Calu3 (cell line): ENCODE results near the gene SVOP. TPM values are rescaled to one million over a fixed set of nuclear protein-coding genes. Genes with fewer than 3 reads are reported as not detected.
"Not testable (repeated sequence)": the region's sequence is repeated elsewhere in the genome, so short reads cannot be mapped to it uniquely, and the experiment has no call there.

Experiments used
- BruUV-seq: library from RNA; stranded (reverse); fragments of 400-500 nt; replicated peaks from 2 replicates; lab custom pipeline; 2021; lab: Mats Ljungman, UMichigan
- CTCF ChIA-PET: fragments of 300-600 bp; sonication (Branson Sonifier 250); formaldehyde crosslinking; loops from one replicate; lab custom pipeline; 2022; ENCODE audit warnings: antibody characterized with exemption; lab: Charles Lee
- DNase-seq: peaks from one replicate; pipeline ENCODE4 v3.0.0; 2022
- H3K27ac Mint-ChIP-seq: one replicate; pipeline ENCODE4 v1.8.0; 2022; ENCODE audit warnings: mixed read lengths; ENCODE audit not compliant: unreplicated experiment
- H3K27me3 Mint-ChIP-seq: one replicate; pipeline ENCODE4 v1.8.0; 2022; ENCODE audit warnings: mixed read lengths; ENCODE audit not compliant: unreplicated experiment
- H3K36me3 Mint-ChIP-seq: one replicate; pipeline ENCODE4 v1.8.0; 2022; ENCODE audit warnings: mild to moderate bottlenecking, moderate library complexity, mixed read lengths; ENCODE audit not compliant: insufficient read depth, unreplicated experiment
- H3K4me1 Mint-ChIP-seq: one replicate; pipeline ENCODE4 v1.8.0; 2022; ENCODE audit warnings: mild to moderate bottlenecking, low read depth, mixed read lengths; ENCODE audit not compliant: unreplicated experiment
- H3K4me3 Mint-ChIP-seq: one replicate; pipeline ENCODE4 v1.8.0; 2022; ENCODE audit warnings: mild to moderate bottlenecking, low read depth, moderate library complexity, mixed read lengths; ENCODE audit not compliant: unreplicated experiment
- H3K9me3 Mint-ChIP-seq: one replicate; pipeline ENCODE4 v1.8.0; 2022; ENCODE audit warnings: low read depth, mixed read lengths; ENCODE audit not compliant: unreplicated experiment
- CTCF ChIP-seq: fragments of 200-600 bp; IDR thresholded peaks from one replicate; pipeline ENCODE4 v1.8.0; 2022; ENCODE audit warnings: antibody characterized with exemption; ENCODE audit not compliant: unreplicated experiment
- intact Hi-C: fragments of 100-400 bp; cut with micrococcal nuclease; formaldehyde crosslinking; loops from one replicate; pipeline ENCODE4 v1.10.0; 2022; ENCODE audit not compliant: unreplicated experiment
- total RNA-seq: library from RNA; stranded (reverse); gene quantifications from 2 replicates; pipeline ENCODE4 v1.2.3, GENCODE V29; 2022

Gene SVOP
- total RNA-seq, 1 experiment from 2014 or later: not detected

DNA sequence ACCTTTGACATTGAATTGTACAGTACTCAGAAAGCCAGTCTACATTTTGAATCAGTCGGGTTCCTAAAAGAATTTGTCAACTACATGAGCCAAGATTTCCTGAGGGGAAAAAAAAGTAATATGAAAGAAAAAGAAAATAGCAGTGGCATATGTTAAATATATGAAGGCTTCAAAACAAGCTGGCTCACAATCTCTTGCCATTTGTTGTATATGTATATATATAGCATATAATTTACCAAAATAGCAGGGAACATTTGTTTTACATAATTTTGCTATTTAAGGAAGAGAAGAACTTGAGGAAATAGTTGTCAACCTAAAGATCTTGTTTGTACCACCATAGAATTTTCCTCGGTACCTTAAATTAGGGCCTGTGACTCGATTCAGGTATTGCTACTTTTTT, 16.9 kb downstream of the SVOP start:
- CTCF ChIA-PET: no interaction called here
- no peak for DNase-seq
- no peak overlapping the region for H3K4me3 Mint-ChIP-seq
- no peaks in the 10 kb centered on the region for H3K36me3 Mint-ChIP-seq
- no peaks in the 10 kb centered on the region for H3K4me1 Mint-ChIP-seq
- TF ChIP-seq CTCF: no peak
- no TSS peak for BruUV-seq
- H3K27ac Mint-ChIP-seq: no peak overlapping the region
- H3K27me3 Mint-ChIP-seq: peaks cover 59% of the 10 kb centered on the region
- no peaks in the 10 kb centered on the region for H3K9me3 Mint-ChIP-seq
- intact Hi-C loops: no loop called here

DNA sequence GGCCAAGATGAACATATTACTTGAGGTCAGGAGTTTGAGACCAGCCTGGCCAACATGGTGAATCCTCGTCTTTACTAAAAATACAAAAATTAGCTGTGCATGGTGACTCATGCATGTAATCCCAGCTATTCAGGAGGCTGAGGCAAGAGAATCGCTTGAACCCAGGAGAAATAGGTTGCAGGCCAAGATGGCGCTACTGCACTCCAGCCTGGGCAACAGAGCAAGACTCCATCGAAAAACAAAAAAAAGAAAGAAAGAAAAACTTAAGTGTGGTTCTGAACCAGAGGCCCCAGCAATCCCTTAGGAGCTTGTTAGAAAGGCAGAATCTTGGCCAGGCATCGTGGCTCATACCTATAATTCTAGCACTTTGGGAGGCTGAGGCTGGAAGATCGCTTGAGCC, 24.5 kb downstream of the SVOP start:
- Mint-ChIP-seq H3K27me3 (peaks cover 32% of the 10 kb centered on the region), H3K4me1 (no peaks in the 10 kb centered on the region), H3K9me3 (no peaks in the 10 kb centered on the region), H3K4me3 (no peak overlapping the region), H3K36me3 (no peaks in the 10 kb centered on the region), H3K27ac (no peak overlapping the region)
- no peak for TF ChIP-seq CTCF
- BruUV-seq: no TSS peak
- intact Hi-C loops: no loop called here
- no peak for DNase-seq
- CTCF ChIA-PET: interaction anchor here (0.6 kb wide), 1 partner anchor 285 kb away, joined by 4 read pairs; no protein-coding TSS in a partner anchor

DNA sequence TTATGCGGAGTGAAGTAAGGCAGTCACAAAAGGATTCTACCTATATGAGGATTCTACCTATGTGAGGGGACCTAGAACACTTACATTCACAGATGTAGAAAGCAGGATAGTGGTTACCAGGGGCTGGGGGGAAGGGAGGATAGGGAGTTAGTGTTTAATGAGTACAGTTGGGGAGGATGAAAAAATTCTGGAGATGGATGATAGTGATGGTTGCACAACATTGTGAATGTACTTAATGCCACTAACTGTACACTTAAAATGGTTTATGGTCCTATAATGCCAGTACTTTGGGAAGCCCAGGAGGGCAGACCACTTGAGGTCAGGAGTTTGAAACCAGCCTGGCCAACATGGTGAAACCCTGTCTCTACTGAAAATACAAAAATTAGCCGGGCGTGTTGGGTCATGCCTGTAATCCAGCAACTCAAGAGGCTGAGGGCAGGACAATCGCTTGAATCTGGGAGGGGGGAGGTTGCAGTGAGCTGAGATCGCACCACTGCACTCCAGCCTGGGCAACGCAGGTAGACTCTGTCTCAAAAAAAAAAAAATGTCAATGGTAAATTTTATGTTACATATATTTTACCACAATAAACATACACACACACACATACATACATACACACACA, 25.4 kb downstream of the SVOP start:
- Mint-ChIP-seq H3K4me1 (no peaks in the 10 kb centered on the region), H3K27ac (no peak overlapping the region), H3K27me3 (peaks cover 32% of the 10 kb centered on the region), H3K36me3 (no peaks in the 10 kb centered on the region), H3K9me3 (no peaks in the 10 kb centered on the region), H3K4me3 (no peak overlapping the region)
- no peak for TF ChIP-seq CTCF
- CTCF ChIA-PET: no interaction called here
- no peak for DNase-seq
- intact Hi-C loops: no loop called here
- BruUV-seq: no TSS peak

- H3K4me3 Mint-ChIP-seq, H3K4me1 Mint-ChIP-seq, H3K27ac Mint-ChIP-seq, H3K36me3 Mint-ChIP-seq, H3K9me3 Mint-ChIP-seq, DNase-seq, intact Hi-C loops, BruUV-seq: not testable (repeated sequence)
- peaks cover 40% of the 10 kb centered on the region for H3K27me3 Mint-ChIP-seq
- CTCF ChIA-PET: interaction anchor here (1.6 kb wide), 1 partner anchor 17 kb away, joined by 5 read pairs; no protein-coding TSS in a partner anchor
Measured at GRCh38 chr12:108990103-108990502, 30.8 kb downstream of the SVOP start.

DNA sequence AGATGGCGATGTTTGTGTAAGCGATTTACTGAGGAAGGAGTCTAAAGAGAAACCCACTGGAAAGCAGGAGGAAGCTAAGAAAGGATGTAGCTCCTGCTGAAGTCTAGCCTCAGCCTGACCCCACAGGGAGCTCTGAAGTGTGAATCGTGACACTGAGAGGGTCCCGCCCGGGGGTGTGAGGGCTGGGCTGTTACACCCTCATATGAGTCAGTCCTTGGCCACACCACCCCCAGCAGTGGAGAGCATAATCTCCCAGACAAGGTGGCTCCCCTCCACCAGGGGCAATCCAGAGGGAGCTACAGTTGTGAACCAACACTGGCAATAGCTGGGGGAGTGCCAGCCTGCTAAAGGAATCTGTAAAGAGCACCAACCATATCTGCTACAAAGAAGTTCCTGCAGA, 31.5 kb downstream of the SVOP start:
- no peak for DNase-seq
- TF ChIP-seq CTCF: no peak
- Mint-ChIP-seq H3K4me1 (no peaks in the 10 kb centered on the region), H3K27ac (no peak overlapping the region), H3K27me3 (peaks cover 43% of the 10 kb centered on the region), H3K36me3 (no peaks in the 10 kb centered on the region), H3K4me3 (no peak overlapping the region), H3K9me3 (no peaks in the 10 kb centered on the region)
- intact Hi-C loops: no loop called here
- CTCF ChIA-PET: interaction anchor here (1.6 kb wide), 1 partner anchor 17 kb away, joined by 5 read pairs; no protein-coding TSS in a partner anchor
- no TSS peak for BruUV-seq
